Peyer's patch (tissue), 4 donors: Measurements from ENCODE around the gene SRPK2.

Experiments
- POLR2A ChIP-seq, 2 donors: fragments of 450-650 bp; IDR thresholded peaks; one replicate each; pipeline ENCODE4 v1.5.1; 2017; ENCODE audit warnings: antibody characterized with exemption in 2 of 2, mild to moderate bottlenecking in 2 of 2, moderate library complexity in 2 of 2
- TF ChIP-seq, protein P1 (sequence below), 6 experiments: fragments of 450-650 bp in 4 of 6; fragments of 200-600 bp in 2 of 6; sonication (generic) in 1 of 6; IDR thresholded peaks; one replicate each; pipeline ENCODE4 v1.5.1; 2017 to 2019; ENCODE audit warnings: antibody characterized with exemption in 6 of 6, mild to moderate bottlenecking in 3 of 6, moderate library complexity in 1 of 6

DNA sequence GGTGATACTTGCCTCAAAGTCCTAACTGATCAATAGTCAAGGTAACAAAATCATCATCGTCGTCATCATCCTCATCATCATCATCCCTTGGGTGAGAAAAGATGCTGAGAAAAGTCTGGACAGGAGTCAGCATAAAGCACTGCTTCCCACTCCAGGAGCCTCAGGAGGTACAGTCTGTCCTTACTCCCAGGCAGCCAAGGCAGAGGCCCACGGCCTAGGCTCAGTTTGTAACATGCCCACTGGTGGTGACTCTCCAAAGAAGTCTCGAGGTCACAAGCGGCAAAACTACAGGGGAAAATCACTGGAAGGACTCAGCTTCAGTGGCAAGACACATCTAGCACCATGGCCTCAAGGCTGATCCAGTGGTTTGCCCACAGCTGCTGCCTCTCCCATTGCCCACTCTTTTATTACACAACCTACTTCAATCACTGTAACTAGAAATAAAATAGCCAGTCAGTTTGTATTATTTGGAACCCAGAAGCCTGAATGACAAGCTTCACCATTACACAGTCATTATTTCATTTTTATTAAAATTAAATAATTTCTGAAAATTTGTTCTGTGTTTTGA is 150.4 kb downstream of the SRPK2 start:
- no peak for TF ChIP-seq POLR2A (IDR thresholded peaks at IDR 0.05)
- TF ChIP-seq, protein P1, sequence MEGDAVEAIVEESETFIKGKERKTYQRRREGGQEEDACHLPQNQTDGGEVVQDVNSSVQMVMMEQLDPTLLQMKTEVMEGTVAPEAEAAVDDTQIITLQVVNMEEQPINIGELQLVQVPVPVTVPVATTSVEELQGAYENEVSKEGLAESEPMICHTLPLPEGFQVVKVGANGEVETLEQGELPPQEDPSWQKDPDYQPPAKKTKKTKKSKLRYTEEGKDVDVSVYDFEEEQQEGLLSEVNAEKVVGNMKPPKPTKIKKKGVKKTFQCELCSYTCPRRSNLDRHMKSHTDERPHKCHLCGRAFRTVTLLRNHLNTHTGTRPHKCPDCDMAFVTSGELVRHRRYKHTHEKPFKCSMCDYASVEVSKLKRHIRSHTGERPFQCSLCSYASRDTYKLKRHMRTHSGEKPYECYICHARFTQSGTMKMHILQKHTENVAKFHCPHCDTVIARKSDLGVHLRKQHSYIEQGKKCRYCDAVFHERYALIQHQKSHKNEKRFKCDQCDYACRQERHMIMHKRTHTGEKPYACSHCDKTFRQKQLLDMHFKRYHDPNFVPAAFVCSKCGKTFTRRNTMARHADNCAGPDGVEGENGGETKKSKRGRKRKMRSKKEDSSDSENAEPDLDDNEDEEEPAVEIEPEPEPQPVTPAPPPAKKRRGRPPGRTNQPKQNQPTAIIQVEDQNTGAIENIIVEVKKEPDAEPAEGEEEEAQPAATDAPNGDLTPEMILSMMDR (IDR thresholded peaks at IDR 0.05), result no peak
